NT2/D1 (cell line): Measurements from ENCODE around the gene ZBTB46.
"Not testable (repeated sequence)": the region's sequence is repeated elsewhere in the genome, so short reads cannot be mapped to it uniquely, and the experiment has no call there.

Experiments used
- DNase-seq: peaks from one replicate; pipeline ENCODE4 v3.0.0-alpha.2; 2011; ENCODE audit warnings: low read depth, low spot score
- H3K27me3 ChIP-seq: 2 replicates; pipeline ENCODE4 v1.6.0; 2011; ENCODE audit warnings: mild to moderate bottlenecking; ENCODE audit not compliant: insufficient read length, insufficient read depth
- H3K36me3 ChIP-seq: 2 replicates; pipeline ENCODE4 v1.6.1; 2011; ENCODE audit warnings: mild to moderate bottlenecking, low read length, mixed read lengths; ENCODE audit not compliant: insufficient read depth, insufficient read length
- H3K4me1 ChIP-seq: 2 replicates; pipeline ENCODE4 v1.5.1; 2011; ENCODE audit not compliant: insufficient read depth, insufficient read length
- H3K4me3 ChIP-seq: 2 replicates; pipeline ENCODE4 v1.5.1; 2011; ENCODE audit warnings: low read depth; ENCODE audit not compliant: insufficient read length
- H3K9ac ChIP-seq: 2 replicates; pipeline ENCODE4 v1.6.0; 2011; ENCODE audit warnings: low read depth; ENCODE audit not compliant: insufficient read length
- H3K9me3 ChIP-seq: 2 replicates; pipeline ENCODE4 v1.5.1; 2011; ENCODE audit warnings: mild to moderate bottlenecking, low read length; ENCODE audit not compliant: insufficient read depth
- SUZ12 ChIP-seq: IDR thresholded peaks from 2 replicates; pipeline ENCODE4 v1.6.1; 2011; ENCODE audit not compliant: insufficient read length, insufficient read depth; ENCODE audit errors: extremely low read depth
- YY1 ChIP-seq: IDR thresholded peaks from 2 replicates; pipeline ENCODE4 v1.6.1; 2011; ENCODE audit not compliant: insufficient read length, insufficient read depth
- ZNF274 ChIP-seq: IDR thresholded peaks from 2 replicates; pipeline ENCODE4 v1.6.1; 2011; ENCODE audit warnings: mild to moderate bottlenecking, low read depth, low read length

The ZBTB46 gene

GRCh38 chr20:63854766-63855362 is 23.8 kb upstream of the ZBTB46 start:
- DNase-seq, result no peak
- Histone ChIP-seq H3K9ac (peak overlapping the region; percentile 82), H3K36me3 (peaks cover 4% of the 10 kb centered on the region), H3K4me3 (peak overlapping the region; percentile 39), H3K9me3 (no peaks in the 10 kb centered on the region), H3K4me1 (peaks cover 50% of the 10 kb centered on the region), H3K27me3 (no peaks in the 10 kb centered on the region)
- no peak for TF ChIP-seq YY1
- no peak for TF ChIP-seq SUZ12
- no peak for TF ChIP-seq ZNF274

DNA sequence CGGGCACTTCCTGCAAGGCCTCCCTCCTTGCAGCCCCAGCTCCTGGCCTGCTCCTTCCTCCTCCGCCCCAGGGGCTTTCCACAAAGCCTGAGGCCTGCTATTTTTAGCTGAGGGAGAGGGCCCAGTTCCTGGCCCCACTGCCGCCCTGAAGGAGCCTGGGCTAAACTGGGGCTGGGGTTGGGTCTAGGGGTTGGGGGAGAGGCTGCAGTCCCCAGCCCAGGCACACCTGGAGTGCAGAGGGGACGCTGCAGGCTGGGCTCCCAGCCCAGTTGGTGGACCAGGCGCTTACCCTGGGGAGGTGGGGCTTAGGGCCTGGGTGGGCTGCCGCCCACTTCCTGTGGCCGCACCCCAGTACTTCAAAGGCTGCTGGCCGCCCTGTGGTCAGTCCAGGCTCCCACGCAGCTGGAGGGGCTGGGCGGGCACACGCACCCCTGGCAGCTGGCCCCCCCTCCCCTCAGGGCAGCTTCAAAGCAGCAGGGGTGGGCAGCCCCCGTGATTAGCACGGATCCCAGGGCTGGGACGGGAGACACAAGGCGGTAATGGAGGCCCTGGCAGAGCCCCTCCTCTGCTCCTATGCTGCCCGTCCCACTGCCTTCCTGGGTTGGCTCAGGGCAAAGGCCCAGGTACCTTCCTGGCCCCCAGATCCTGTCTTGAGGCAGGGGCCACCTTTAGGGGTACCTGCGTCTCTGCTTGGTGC is 23.2 kb upstream of the ZBTB46 start:
- TF ChIP-seq YY1, result no peak
- no peak for TF ChIP-seq ZNF274
- TF ChIP-seq SUZ12, result no peak
- no peak for DNase-seq
- H3K4me3 ChIP-seq, result peak overlapping the region; percentile 39
- no peaks in the 10 kb centered on the region for H3K9me3 ChIP-seq
- H3K4me1 ChIP-seq, result peaks cover 46% of the 10 kb centered on the region
- peaks cover under 1% of the 10 kb centered on the region for H3K36me3 ChIP-seq
- H3K27me3 ChIP-seq, result no peaks in the 10 kb centered on the region
- H3K9ac ChIP-seq, result peak overlapping the region; percentile 82

GRCh38 chr20:63853733-63854068 is 22.6 kb upstream of the ZBTB46 start:
- not testable (repeated sequence) for H3K27me3 ChIP-seq, H3K9me3 ChIP-seq, H3K36me3 ChIP-seq, DNase-seq
- Histone ChIP-seq H3K4me1 (peaks cover 42% of the 10 kb centered on the region), H3K9ac (peak overlapping the region; percentile 82), H3K4me3 (peak overlapping the region; percentile 39)

DNA sequence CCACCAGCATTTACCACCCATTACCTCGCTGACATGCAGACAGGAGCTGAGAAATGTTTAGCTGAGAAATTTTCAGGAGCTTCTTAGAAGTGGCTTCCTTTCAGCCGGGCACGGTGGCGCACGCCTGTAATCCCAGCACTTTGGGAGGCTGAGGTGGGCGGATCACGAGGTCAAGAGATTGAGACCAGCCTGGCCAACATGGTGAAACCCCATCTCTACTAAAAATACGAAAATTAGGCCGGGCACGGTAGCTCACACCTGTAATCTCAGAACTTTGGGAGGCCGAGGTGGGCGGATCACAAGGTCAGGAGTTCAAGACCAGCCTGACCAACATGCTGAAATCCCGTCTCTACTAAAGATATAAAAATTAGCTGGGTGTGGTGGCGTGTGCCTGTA is 20.5 kb upstream of the ZBTB46 start:
- DNase-seq, H3K9me3 ChIP-seq, H3K36me3 ChIP-seq, H3K9ac ChIP-seq, H3K4me3 ChIP-seq, H3K27me3 ChIP-seq: not testable (repeated sequence)
- peaks cover 42% of the 10 kb centered on the region for H3K4me1 ChIP-seq

- DNase-seq, result no peak
These were observed 19.9 kb upstream of the ZBTB46 start for GRCh38 chr20:63850689-63851547.

GRCh38 chr20:63848003-63848911 is 17.2 kb upstream of the ZBTB46 start:
- H3K9me3 ChIP-seq, result no peaks in the 10 kb centered on the region
- peak overlapping the region; percentile 68 for H3K9ac ChIP-seq
- no peak for DNase-seq
- no peaks in the 10 kb centered on the region for H3K36me3 ChIP-seq
- TF ChIP-seq YY1 (no peak), SUZ12 (no peak), ZNF274 (no peak)
- no peaks in the 10 kb centered on the region for H3K27me3 ChIP-seq
- peaks cover 34% of the 10 kb centered on the region for H3K4me1 ChIP-seq
- H3K4me3 ChIP-seq, result peak overlapping the region; percentile 2

More at GRCh38 chr20:63850689-63851547, 19.9 kb upstream of the ZBTB46 start:
- Histone ChIP-seq H3K9ac (peak overlapping the region; percentile 18), H3K4me3 (no peak overlapping the region), H3K27me3 (no peaks in the 10 kb centered on the region), H3K9me3 (no peaks in the 10 kb centered on the region), H3K36me3 (no peaks in the 10 kb centered on the region), H3K4me1 (peaks cover 37% of the 10 kb centered on the region)
- TF ChIP-seq YY1, result no peak
- TF ChIP-seq ZNF274, result no peak
- TF ChIP-seq SUZ12, result no peak

DNA sequence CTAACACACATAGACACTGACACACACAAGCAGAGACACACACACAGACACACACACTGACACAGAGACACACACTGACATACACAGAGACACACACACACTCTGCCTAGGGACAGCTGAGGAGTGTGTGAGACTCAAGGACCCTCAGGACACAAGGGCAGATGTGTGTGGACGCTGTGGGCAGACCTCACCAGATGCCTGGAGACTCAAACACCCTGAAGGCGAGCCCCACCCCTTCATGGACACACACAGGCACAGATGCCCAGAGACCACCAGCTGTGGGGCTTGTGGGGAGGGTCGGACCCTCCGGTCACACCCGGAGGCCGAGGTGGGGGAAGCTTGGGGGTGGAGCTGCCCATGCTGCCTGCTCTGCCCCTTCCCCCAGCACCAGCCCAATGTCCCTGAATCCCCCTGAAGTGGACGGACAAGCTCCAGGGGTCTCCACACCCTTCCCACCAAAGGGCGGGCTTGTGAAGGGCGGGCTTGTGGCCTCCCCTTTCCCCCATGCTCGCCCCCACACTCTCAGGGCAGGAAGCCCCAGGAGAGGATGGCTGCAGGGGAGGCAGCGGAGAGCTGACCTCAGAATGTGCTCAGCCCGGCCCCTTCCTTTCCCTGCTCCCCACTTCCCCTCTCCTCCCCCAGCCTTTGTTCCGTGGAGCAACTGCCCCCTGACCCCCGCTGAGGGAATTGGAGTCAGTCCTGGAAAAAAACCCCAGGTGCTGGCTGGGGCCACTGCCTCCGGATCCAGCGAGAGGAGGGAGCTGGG is 16.4 kb upstream of the ZBTB46 start:
- H3K36me3 ChIP-seq, result no peaks in the 10 kb centered on the region
- H3K27me3 ChIP-seq, result no peaks in the 10 kb centered on the region
- H3K4me3 ChIP-seq, result peak overlapping the region; percentile 33
- TF ChIP-seq YY1, result no peak
- H3K9me3 ChIP-seq, result no peaks in the 10 kb centered on the region
- no peak for DNase-seq
- peak overlapping the region; percentile 68 for H3K9ac ChIP-seq
- H3K4me1 ChIP-seq, result peaks cover 33% of the 10 kb centered on the region
